Activated CD8-positive, alpha-beta T cell treated with anti-CD3 and anti-CD28 coated beads for 36 hours (primary cell): ENCODE measurements around the gene ARHGEF28. TPM values are rescaled to one million over a fixed set of nuclear protein-coding genes. Genes with fewer than 3 reads are reported as not detected.

Source experiments
- ATAC-seq: fragments of 200-7000 bp; cut with Tn5 transposase; one replicate; pipeline ENCODE4 v1.10.0; 2021; ENCODE audit warnings: mild to moderate bottlenecking, moderate library complexity
- CTCF ChIA-PET: fragments of 350-600 bp; sonication (Branson Sonifier 250); formaldehyde crosslinking; loops from one replicate; lab custom pipeline; 2021; ENCODE audit warnings: antibody characterized with exemption; lab: Charles Lee
- POLR2A ChIA-PET: fragments of 350-600 bp; sonication (Branson Sonifier 250); formaldehyde crosslinking; loops from one replicate; lab custom pipeline; 2021; ENCODE audit warnings: antibody characterized with exemption; lab: Charles Lee
- DNase-seq: peaks from one replicate; pipeline ENCODE4 v3.0.0-alpha.2; 2020
- H3K27ac Mint-ChIP-seq: one replicate; pipeline ENCODE4 v1.8.0; 2021; ENCODE audit warnings: mild to moderate bottlenecking, mixed read lengths
- H3K27me3 Mint-ChIP-seq: one replicate; pipeline ENCODE4 v1.8.0; 2021; ENCODE audit warnings: mixed read lengths
- H3K36me3 Mint-ChIP-seq: one replicate; pipeline ENCODE4 v1.8.0; 2021; ENCODE audit warnings: low read depth, mixed read lengths
- H3K4me1 Mint-ChIP-seq: one replicate; pipeline ENCODE4 v1.8.0; 2021; ENCODE audit warnings: low read depth, mixed read lengths
- H3K4me3 Mint-ChIP-seq: one replicate; pipeline ENCODE4 v1.8.0; 2021; ENCODE audit warnings: mild to moderate bottlenecking, moderate library complexity, mixed read lengths
- H3K9me3 Mint-ChIP-seq: one replicate; pipeline ENCODE4 v1.8.0; 2021; ENCODE audit warnings: mixed read lengths
- CTCF ChIP-seq: fragments of 200-600 bp; IDR thresholded peaks from one replicate; pipeline ENCODE4 v1.8.0; 2022; ENCODE audit warnings: antibody characterized with exemption, mild to moderate bottlenecking
- intact Hi-C: fragments of 100-400 bp; cut with micrococcal nuclease; formaldehyde crosslinking; loops from one replicate; pipeline ENCODE4 v1.10.0; 2022
- total RNA-seq, 2 experiments: library from RNA; stranded (reverse); gene quantifications; one replicate each; pipeline ENCODE4 v1.2.3, GENCODE V29; 2021

The ARHGEF28 gene
- total RNA-seq, 2 experiments from 2014 or later, result 0.05 TPM; not detected in 1

- CTCF ChIA-PET, result interaction anchor here (1.3 kb wide), 1 partner anchor 169 kb away, joined by 3 read pairs; no protein-coding TSS in a partner anchor
- no peaks in the 10 kb centered on the region for H3K9me3 Mint-ChIP-seq
- POLR2A ChIA-PET, result no interaction called here
- no peaks in the 10 kb centered on the region for H3K36me3 Mint-ChIP-seq
- no peak overlapping the region for H3K27ac Mint-ChIP-seq
- TF ChIP-seq CTCF, result no peak
- ATAC-seq (no peak), DNase-seq (no peak)
- no peak overlapping the region for H3K4me3 Mint-ChIP-seq
- peaks cover 2% of the 10 kb centered on the region for H3K4me1 Mint-ChIP-seq
- peaks cover 35% of the 10 kb centered on the region for H3K27me3 Mint-ChIP-seq
- intact Hi-C loops, result no loop called here
Observed at GRCh38 chr5:73623060-73623459, 2.9 kb upstream of the ARHGEF28 start.

- Mint-ChIP-seq H3K27ac (no peak overlapping the region), H3K4me1 (peaks cover 2% of the 10 kb centered on the region), H3K36me3 (no peaks in the 10 kb centered on the region), H3K4me3 (no peak overlapping the region), H3K27me3 (peaks cover 39% of the 10 kb centered on the region), H3K9me3 (no peaks in the 10 kb centered on the region)
- ChIA-PET POLR2A (interaction anchor here (0.6 kb wide), 1 partner anchor 61 kb away, joined by 3 read pairs; no protein-coding TSS in a partner anchor), CTCF (interaction anchor here (1.1 to 1.3 kb wide), 2 partner anchors 33 to 168 kb away, joined by 3 read pairs; no protein-coding TSS in a partner anchor)
- intact Hi-C loops, result no loop called here
- DNase-seq (no peak), ATAC-seq (no peak)
- no peak for TF ChIP-seq CTCF
Observed at GRCh38 chr5:73623901-73624404, 2.0 kb upstream of the ARHGEF28 start.

- intact Hi-C loops, result no loop called here
- ATAC-seq (no peak), DNase-seq (no peak)
- no peak overlapping the region for H3K4me3 Mint-ChIP-seq
- no peak overlapping the region for H3K27ac Mint-ChIP-seq
- no peaks in the 10 kb centered on the region for H3K36me3 Mint-ChIP-seq
- H3K9me3 Mint-ChIP-seq, result no peaks in the 10 kb centered on the region
- POLR2A ChIA-PET, result no interaction called here
- CTCF ChIA-PET, result interaction anchor here (1.1 to 1.4 kb wide), 4 partner anchors 9 to 168 kb away, joined by 3 to 4 read pairs (median 3); no protein-coding TSS in a partner anchor
- peaks cover 42% of the 10 kb centered on the region for H3K27me3 Mint-ChIP-seq
- TF ChIP-seq CTCF, result no peak
- peaks cover 2% of the 10 kb centered on the region for H3K4me1 Mint-ChIP-seq
Observed at GRCh38 chr5:73624888-73625287, 1.1 kb upstream of the ARHGEF28 start.

- ATAC-seq, result no peak
- Mint-ChIP-seq H3K27ac (no peak overlapping the region), H3K4me3 (peak overlapping the region; percentile 52), H3K36me3 (no peaks in the 10 kb centered on the region), H3K27me3 (peaks cover 42% of the 10 kb centered on the region), H3K4me1 (peaks cover 2% of the 10 kb centered on the region), H3K9me3 (no peaks in the 10 kb centered on the region)
- intact Hi-C loops, result no loop called here
- ChIA-PET POLR2A (interaction anchor here (0.9 kb wide), 1 partner anchor 49 kb away, joined by 3 read pairs; no protein-coding TSS in a partner anchor), CTCF (interaction anchor here (1.0 to 1.4 kb wide), 5 partner anchors 10 to 167 kb away, joined by 3 to 4 read pairs (median 3); no protein-coding TSS in a partner anchor)
- no peak for TF ChIP-seq CTCF
- no peak for DNase-seq
Observed at GRCh38 chr5:73625372-73625943, 538 bp upstream of the ARHGEF28 start.

- CTCF ChIA-PET, result interaction anchor here (0.8 kb wide), 1 partner anchor 67 kb away, joined by 3 read pairs; no protein-coding TSS in a partner anchor
- Mint-ChIP-seq H3K27me3 (peaks cover 45% of the 10 kb centered on the region), H3K36me3 (no peaks in the 10 kb centered on the region), H3K27ac (no peak overlapping the region), H3K4me1 (peaks cover 2% of the 10 kb centered on the region), H3K9me3 (no peaks in the 10 kb centered on the region), H3K4me3 (peak overlapping the region; percentile 21)
- intact Hi-C loops, result no loop called here
- DNase-seq (no peak), ATAC-seq (no peak)
- no peak for TF ChIP-seq CTCF
- POLR2A ChIA-PET, result no interaction called here
Observed at GRCh38 chr5:73626814-73627313, 868 bp downstream of the ARHGEF28 start.
